Stimulated activated naive CD8-positive, alpha-beta T cell treated with anti-CD3 and anti-CD28 coated beads, Interleukin-15, amount 100 ng/mL, for 72 hours (primary cell): Measurements from ENCODE around the gene DHFR.

ENCODE experiments used
- ATAC-seq: fragments of 150-1000 bp; cut with Tn5 transposase; 2 replicates; pipeline ENCODE4 v1.10.0; 2021; ENCODE audit warnings: mild to moderate bottlenecking, moderate library complexity
- DNase-seq, 2 donors: peaks; one replicate each; pipeline ENCODE4 v3.0.0; 2021 to 2022
- H3K27ac Mint-ChIP-seq, 2 donors: one replicate each; pipeline ENCODE4 v1.8.0; 2022; ENCODE audit warnings: mild to moderate bottlenecking in 2 of 2, mixed read lengths in 2 of 2, moderate library complexity in 2 of 2
- H3K27me3 Mint-ChIP-seq: one replicate; pipeline ENCODE4 v1.8.0; 2022; ENCODE audit warnings: mixed read lengths
- H3K4me1 Mint-ChIP-seq: one replicate; pipeline ENCODE4 v1.8.0; 2022; ENCODE audit warnings: mild to moderate bottlenecking, mixed read lengths
- H3K4me3 Mint-ChIP-seq, 2 donors: one replicate each; pipeline ENCODE4 v1.8.0; 2022; ENCODE audit warnings: mild to moderate bottlenecking in 2 of 2, mixed read lengths in 2 of 2, moderate library complexity in 1 of 2
- H3K9me3 Mint-ChIP-seq, 2 donors: one replicate each; pipeline ENCODE4 v1.8.0; 2022; ENCODE audit warnings: mixed read lengths in 2 of 2

Gene DHFR

DNA sequence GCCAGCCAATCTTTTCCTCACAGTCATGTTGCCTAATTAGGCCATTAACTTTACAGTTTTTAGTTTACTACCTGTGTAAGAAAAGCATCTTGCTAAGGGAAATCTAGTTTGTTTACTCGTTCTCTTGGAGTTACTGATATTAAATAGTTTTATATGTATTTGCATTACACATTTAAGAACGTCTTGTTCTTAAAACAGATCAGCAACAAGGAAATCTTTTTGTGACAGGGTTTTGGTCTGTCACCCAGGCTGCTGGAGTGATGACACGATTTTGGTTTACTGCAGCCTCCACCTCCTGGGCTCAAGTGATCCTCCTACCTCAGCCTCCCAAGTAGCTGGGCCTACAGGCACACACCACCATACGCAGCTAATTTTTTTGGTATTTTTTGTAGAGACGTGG is 29.6 kb downstream of the DHFR start:
- no peaks in the 10 kb centered on the region for H3K9me3 Mint-ChIP-seq
- H3K4me1 Mint-ChIP-seq: no peaks in the 10 kb centered on the region
- no peaks in the 10 kb centered on the region for H3K27me3 Mint-ChIP-seq
- H3K27ac Mint-ChIP-seq: no peak overlapping the region
- ATAC-seq (no peak), DNase-seq (no peak)
- H3K4me3 Mint-ChIP-seq: no peak overlapping the region

DNA sequence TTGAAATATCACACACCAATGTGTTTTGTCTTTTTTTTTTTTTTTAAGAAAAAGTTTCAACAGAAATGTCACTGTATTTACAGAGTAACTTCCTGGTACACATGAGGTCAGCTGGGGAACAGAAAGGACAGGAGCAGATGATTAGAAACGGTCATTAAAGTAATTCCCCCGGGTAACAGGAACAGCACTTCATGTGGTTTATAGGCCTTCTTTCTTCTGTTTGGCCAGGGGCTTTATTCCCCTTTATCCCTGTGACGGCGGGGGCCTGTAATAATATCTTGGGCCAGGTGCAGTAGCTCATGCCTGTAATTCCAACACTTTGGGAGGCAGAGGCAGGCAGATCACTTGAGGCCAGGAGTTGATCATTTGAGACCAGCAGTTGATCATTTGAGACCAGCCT is 30.8 kb downstream of the DHFR start:
- Mint-ChIP-seq H3K27ac (no peak overlapping the region), H3K4me1 (no peaks in the 10 kb centered on the region), H3K27me3 (no peaks in the 10 kb centered on the region), H3K4me3 (no peak overlapping the region), H3K9me3 (no peaks in the 10 kb centered on the region)
- ATAC-seq (no peak), DNase-seq (no peak)

DNA sequence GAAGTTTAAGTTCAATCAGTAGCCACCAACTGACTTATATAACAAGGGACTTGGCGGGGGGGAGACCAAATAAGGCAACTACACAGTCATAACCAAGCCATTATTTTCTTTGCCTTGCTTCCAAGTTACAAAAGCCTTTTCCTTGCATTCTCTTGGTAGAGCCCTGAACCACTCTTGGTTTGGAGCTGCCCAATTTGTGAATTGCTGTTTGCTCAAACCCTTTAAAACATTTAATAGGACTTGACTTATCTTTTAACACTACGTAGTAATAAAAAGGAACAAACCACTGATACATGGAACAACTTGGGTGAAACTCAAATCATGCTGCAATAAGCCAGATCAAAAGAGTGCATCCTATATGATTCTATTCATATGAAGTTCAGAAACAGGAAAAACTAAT is 32.0 kb downstream of the DHFR start:
- ATAC-seq (no peak), DNase-seq (no peak)
- Mint-ChIP-seq H3K4me3 (no peak overlapping the region), H3K4me1 (no peaks in the 10 kb centered on the region), H3K27me3 (no peaks in the 10 kb centered on the region), H3K27ac (no peak overlapping the region), H3K9me3 (no peaks in the 10 kb centered on the region)

DNA sequence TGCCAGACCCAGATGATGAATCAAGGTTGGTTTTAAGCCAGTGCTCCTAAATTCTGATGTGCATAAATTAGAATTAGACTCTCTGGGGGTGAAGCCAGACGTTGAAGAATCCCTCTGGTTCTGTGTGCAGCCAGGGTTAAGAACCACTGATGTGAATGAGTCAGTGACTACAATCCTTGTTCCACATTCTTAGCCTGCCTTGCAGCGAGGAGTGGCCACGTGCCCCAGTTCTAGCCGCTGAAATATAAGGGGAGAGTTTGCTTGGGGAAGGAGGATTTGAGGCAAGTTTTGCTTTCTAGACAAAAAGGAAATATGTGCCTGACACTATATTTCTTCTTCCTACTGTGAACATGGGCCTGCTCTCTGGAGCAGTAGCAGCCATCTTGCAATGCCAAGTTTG is 34.6 kb downstream of the DHFR start:
- Mint-ChIP-seq H3K27me3 (no peaks in the 10 kb centered on the region), H3K4me1 (no peaks in the 10 kb centered on the region), H3K9me3 (no peaks in the 10 kb centered on the region), H3K27ac (no peak overlapping the region), H3K4me3 (no peak overlapping the region)
- ATAC-seq (no peak), DNase-seq (no peak)

DNA sequence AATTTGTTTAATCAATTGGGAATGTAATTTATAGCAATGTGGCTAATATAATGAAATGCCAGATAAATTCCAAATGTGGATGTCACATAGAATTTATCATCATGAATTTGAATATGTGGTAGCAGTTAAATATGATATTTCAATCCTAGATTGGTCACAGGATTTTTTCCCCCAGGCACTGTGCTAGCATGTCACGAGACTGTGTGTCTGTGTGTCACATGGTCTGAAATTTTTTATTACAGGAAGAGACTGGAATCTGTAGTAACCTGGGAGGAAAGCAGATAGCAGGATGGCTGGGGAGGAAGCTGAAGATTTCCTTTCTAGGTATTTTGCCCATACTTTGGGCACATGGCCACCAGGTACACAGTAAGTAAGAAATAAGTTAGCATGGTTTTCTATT is 35.7 kb downstream of the DHFR start:
- Mint-ChIP-seq H3K4me3 (no peak overlapping the region), H3K27ac (no peak overlapping the region)

DNA sequence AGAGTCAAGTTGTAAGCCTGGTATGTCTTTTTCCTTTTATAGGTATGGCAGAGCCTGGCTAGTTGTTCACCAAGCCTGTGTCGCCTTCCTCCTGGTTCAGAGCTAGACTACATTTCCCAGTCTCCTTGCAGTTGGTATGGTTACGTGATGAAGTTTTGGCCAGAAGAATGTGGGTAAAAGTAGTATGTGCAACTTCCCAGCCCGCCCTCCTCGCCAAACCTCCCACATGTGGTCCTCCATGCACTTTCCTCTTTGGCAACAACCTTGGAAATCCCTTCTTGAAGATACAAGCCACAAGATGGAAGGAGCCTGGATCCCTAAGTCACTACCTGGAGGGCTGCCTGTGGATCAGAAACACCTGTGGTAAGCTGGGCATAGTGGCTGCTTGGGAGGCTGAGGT is 36.3 kb downstream of the DHFR start:
- DNase-seq (no peak), ATAC-seq (no peak)
- no peak overlapping the region for H3K4me3 Mint-ChIP-seq
- no peak overlapping the region for H3K27ac Mint-ChIP-seq
- H3K27me3 Mint-ChIP-seq: no peaks in the 10 kb centered on the region
- H3K4me1 Mint-ChIP-seq: no peaks in the 10 kb centered on the region
- no peaks in the 10 kb centered on the region for H3K9me3 Mint-ChIP-seq

More for the DNA sequence above, 35.7 kb downstream of the DHFR start:
- DNase-seq (no peak), ATAC-seq (no peak)
- H3K4me1 Mint-ChIP-seq: no peaks in the 10 kb centered on the region
- no peaks in the 10 kb centered on the region for H3K27me3 Mint-ChIP-seq
- no peaks in the 10 kb centered on the region for H3K9me3 Mint-ChIP-seq

DNA sequence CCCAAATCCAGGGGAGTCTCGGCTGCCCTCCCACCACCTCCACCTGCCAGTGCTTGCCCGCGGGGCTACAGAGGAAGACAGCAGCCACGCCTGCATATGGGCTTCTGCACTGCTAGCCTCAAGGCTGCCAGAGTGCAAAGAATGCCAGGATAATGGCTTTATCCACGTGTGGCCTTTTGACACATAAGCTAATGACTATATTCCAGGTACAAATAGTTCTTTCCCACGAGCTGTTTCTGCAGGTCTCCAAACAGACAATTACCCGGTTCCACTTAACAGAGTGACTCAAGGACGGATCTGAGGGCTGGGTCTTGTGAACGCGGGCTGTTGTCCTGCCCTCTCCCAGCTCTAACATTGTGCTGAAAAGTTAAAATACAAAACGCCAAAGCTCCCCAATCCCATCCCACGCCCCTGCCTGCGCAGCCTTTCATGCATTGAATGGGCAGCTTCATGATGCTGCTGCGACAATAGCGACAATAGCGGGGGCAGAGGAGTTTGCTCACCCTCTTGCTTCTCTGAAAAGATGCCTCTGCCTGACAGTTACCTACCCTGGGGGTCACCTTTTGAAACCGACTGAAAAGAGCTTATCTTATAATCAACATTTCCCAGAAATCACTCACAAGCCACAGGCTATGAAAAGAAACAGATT is 39.4 kb downstream of the DHFR start:
- no peak overlapping the region for H3K4me3 Mint-ChIP-seq
- no peaks in the 10 kb centered on the region for H3K4me1 Mint-ChIP-seq
- no peak for ATAC-seq
- no peaks in the 10 kb centered on the region for H3K27me3 Mint-ChIP-seq
- peaks cover 0 to 4% of the 10 kb centered on the region in 2 donors for H3K9me3 Mint-ChIP-seq
- H3K27ac Mint-ChIP-seq: peak overlapping the region in 1 of 2 donors; percentile 12
- no peak for DNase-seq

DNA sequence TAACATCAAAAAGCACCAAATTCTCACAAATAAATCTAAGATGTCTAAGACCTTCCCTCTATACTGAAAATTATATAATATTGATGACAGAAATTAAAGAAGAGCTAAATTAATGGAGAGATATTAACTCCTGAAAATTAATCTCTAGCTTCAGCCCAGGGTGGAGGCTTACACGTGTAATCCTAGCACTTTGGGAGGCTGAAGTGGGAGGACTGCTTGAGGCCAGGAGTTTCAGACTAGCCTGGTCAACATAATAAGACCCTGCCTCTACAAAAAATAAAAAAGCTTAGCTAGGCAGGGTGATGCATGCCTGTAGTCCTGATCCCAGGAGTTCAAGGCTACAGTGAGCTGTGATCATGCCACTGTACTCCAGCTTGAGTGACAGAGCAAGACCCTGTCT is 45.1 kb downstream of the DHFR start:
- Mint-ChIP-seq H3K27me3 (no peaks in the 10 kb centered on the region), H3K4me3 (no peak overlapping the region), H3K9me3 (peaks cover 0 to 4% of the 10 kb centered on the region in 2 donors), H3K27ac (no peak overlapping the region), H3K4me1 (no peaks in the 10 kb centered on the region)
- DNase-seq (no peak), ATAC-seq (no peak)

DNA sequence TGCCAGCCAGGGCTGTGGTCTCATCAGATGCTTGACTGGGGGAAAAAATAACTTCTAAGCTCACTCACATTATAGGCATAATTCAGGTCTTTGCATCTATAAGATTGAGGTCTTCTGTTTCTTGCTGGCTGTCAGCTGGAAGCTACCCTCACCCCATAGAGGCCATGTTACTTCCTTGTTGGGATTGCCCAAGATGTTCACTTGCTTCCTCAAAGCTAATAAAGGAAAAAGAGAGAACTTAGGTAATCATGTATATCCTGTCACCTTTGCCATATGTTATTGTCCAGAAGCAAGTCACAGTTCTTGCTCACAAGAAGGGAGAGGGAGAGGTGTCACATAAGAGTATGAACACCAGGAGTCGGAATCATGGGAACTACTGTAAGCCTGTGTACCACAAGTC is 46.1 kb downstream of the DHFR start:
- Mint-ChIP-seq H3K9me3 (peaks cover 0 to 4% of the 10 kb centered on the region in 2 donors), H3K4me3 (no peak overlapping the region)
- no peak for ATAC-seq

DNA sequence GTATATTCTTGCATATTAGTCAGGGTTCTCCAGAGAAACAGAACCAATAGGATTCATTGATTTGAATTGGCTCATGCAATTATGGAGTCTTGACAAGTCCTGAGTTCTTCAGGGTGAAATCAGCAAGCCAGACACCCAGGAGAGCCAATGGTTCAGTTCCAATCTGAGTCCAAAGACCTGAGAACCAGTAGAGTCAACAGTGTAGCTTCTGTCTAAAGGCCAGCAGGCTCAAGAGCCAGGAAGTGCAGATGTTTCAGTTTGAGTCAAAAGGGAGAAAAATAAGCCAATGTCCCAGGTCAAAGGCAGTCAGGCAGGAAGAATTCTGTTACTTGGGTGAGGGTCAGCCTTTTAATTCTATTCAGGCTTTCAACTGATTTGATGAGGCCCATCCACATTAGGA is 47.0 kb downstream of the DHFR start:
- H3K27me3 Mint-ChIP-seq: no peaks in the 10 kb centered on the region
- peaks cover 0 to 4% of the 10 kb centered on the region in 2 donors for H3K9me3 Mint-ChIP-seq
- no peaks in the 10 kb centered on the region for H3K4me1 Mint-ChIP-seq
- ATAC-seq (no peak), DNase-seq (no peak)
- no peak overlapping the region for H3K4me3 Mint-ChIP-seq
- no peak overlapping the region for H3K27ac Mint-ChIP-seq

More for the DNA sequence above, 46.1 kb downstream of the DHFR start:
- Mint-ChIP-seq H3K27me3 (no peaks in the 10 kb centered on the region), H3K27ac (no peak overlapping the region), H3K4me1 (no peaks in the 10 kb centered on the region)
- DNase-seq: no peak

DNA sequence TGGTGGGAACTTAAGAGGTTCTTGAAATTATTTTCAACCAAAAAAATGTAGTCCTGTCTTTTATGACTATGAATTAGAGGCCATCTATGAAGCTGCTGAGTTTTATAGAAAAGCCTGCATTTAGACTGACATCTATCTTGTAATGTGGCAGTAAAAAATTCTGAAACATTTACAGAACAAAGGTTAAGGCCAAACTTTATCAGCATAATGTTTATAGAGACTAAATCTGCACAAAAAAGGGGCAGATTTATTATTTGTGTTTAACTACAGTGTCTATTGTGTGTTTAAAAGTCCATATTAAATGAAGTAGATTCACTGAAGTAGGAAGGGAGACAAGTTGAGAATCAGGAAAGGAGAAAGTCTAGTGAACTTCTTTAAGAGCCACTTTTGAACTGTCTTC is 47.4 kb downstream of the DHFR start:
- Mint-ChIP-seq H3K4me1 (no peaks in the 10 kb centered on the region), H3K27ac (peak overlapping the region in 1 of 2 donors; percentile 14), H3K4me3 (no peak overlapping the region), H3K9me3 (peaks cover 0 to 4% of the 10 kb centered on the region in 2 donors), H3K27me3 (no peaks in the 10 kb centered on the region)
- ATAC-seq (no peak), DNase-seq (no peak)

DNA sequence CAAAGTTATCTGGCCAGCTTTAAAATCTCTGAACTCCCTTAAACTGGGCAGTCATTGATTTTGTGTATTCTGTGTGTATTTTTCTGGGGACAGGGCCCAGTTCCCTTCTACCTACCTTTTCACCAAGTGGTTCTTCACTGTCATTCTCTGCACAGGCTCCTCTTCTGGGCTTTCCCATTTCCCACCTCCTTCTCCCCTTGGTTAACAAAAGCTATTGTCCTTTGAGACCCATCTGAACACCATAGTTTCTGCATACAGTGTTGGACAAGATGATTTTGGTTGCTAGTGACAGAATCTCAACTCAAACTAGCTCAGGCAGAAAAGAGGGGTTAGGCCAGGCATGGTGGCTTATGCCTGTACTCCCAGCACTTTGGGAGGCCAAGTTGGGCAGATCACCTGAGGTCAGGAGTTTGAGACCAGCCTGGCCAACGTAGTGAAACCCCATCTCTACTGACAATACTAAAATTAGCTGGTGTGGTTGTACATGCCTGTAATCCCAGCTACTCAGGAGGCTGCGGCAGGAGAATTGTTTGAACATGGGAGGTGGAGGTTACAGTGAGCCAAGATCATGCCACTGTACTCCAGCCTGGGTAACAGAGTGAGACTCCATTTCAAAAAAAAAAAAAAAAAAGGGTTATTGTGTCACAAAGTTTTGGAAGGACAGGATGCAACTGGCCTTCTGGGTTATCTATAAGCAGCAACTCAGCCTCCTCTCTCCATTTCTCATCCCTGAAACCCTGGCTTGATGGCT is 53.7 kb downstream of the DHFR start:
- Mint-ChIP-seq H3K27ac (no peak overlapping the region), H3K9me3 (no peaks in the 10 kb centered on the region), H3K27me3 (no peaks in the 10 kb centered on the region), H3K4me1 (no peaks in the 10 kb centered on the region), H3K4me3 (no peak overlapping the region)
- DNase-seq (no peak), ATAC-seq (peak; percentile 79)

DNA sequence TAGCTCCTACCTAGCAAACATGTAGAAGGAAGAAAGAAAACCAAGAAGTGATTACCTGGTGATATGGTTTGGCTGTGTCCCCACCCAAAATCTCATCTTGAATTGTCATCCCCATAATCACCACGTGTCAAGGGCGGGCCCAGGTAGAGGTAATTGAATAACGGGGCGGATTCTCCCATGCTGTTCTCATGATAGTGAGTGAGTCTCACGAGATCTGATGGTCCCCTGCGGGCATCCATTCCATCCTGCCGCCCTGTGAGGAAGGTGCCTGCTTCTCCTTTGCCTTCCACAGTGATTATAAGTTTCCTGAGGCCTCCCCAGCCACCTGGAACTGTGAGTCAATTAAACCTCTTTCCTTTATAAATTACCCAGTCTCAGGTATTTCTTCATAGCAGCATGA is 57.3 kb downstream of the DHFR start:
- H3K27ac Mint-ChIP-seq: no peak overlapping the region
- ATAC-seq (no peak), DNase-seq (no peak)
- H3K27me3 Mint-ChIP-seq: no peaks in the 10 kb centered on the region
- no peaks in the 10 kb centered on the region for H3K4me1 Mint-ChIP-seq
- no peak overlapping the region for H3K4me3 Mint-ChIP-seq
- no peaks in the 10 kb centered on the region for H3K9me3 Mint-ChIP-seq

DNA sequence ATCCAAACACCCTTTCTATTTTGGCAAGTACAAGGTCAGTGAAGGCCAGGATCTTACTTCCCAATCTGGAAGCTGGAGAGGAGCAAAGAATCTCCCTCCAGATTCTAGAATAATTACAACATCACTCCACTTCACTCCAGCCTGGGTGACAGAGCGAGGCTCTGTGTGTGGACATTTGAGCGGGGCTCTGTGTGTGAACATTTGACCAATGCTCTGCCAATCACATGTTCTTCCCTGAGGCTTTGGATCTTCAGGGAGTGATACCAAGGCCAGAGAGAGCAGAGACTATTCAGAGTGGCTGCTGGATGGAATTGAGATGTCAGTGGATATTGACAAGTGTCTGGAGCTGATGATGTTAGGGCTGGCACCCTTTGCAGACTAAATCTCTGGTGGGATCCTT is 60.0 kb downstream of the DHFR start:
- Mint-ChIP-seq H3K4me3 (no peak overlapping the region), H3K27me3 (peaks cover 6% of the 10 kb centered on the region), H3K9me3 (no peaks in the 10 kb centered on the region), H3K27ac (no peak overlapping the region), H3K4me1 (no peaks in the 10 kb centered on the region)
- no peak for DNase-seq
- no peak for ATAC-seq

DNA sequence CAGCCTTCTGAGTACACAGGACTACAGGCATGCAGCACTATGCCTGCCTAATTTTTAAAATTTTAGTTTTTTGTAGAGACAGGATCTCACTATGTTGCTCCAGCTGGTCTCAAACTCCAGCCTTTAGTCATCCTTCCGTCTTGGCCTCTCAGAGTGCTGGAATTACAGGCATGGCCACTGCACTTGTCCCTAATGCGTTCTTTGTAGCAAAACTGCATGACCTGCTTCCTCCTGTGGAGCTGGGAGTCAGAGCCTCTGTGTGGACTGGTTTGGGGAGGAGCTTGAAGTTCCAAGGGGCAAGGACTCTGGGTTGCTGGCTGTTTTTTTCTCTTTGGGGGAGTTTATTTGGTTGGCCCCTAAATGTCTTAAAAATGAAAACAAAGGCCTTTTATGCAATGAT is 62.0 kb downstream of the DHFR start:
- peaks cover 6% of the 10 kb centered on the region for H3K27me3 Mint-ChIP-seq
- H3K9me3 Mint-ChIP-seq: no peaks in the 10 kb centered on the region
- H3K27ac Mint-ChIP-seq: no peak overlapping the region
- no peak overlapping the region for H3K4me3 Mint-ChIP-seq
- ATAC-seq (no peak), DNase-seq (no peak)
- no peaks in the 10 kb centered on the region for H3K4me1 Mint-ChIP-seq

DNA sequence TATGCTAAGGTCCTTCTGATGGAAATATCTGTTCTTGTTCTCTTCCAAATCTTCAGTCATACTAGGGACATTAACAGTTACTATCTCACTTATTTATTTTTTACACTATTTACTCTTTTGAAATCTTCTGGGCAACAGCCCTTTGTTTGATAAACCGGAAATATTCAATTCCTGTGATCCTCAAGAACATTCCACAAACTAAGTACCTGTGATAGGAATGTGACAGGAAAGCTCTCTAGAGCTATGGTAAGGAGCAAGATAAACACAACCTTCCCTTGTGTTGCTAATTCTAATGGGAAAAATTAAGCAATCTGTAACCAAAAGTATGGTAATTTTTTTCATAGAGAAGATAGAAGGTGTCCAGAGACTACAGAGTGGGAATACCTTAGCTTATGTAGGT is 62.7 kb downstream of the DHFR start:
- no peaks in the 10 kb centered on the region for H3K9me3 Mint-ChIP-seq
- H3K4me1 Mint-ChIP-seq: no peaks in the 10 kb centered on the region
- H3K27ac Mint-ChIP-seq: no peak overlapping the region
- DNase-seq: no peak
- no peak for ATAC-seq
- no peak overlapping the region for H3K4me3 Mint-ChIP-seq
- H3K27me3 Mint-ChIP-seq: peaks cover 6% of the 10 kb centered on the region

DNA sequence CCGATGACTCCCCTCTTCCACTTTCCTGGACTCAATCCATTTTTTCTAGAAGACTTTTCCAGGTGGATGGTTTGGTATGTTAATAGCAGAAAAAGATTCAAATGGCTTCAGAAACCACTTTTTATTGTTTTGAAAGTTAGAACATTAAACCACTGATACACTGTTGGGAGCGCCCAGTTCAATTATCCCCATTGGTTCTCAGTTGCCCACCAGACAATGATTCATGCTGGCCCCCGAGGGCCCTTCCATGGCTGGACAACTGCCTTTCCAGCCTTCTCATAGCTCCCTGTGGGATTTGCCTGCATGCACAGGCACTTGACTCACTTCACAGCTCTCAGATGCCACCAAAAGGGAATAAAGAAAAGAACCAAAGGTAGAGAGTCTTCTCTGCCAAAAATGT is 63.4 kb downstream of the DHFR start:
- DNase-seq: no peak
- no peak overlapping the region for H3K4me3 Mint-ChIP-seq
- ATAC-seq: no peak

More for the DNA sequence above, 63.4 kb downstream of the DHFR start:
- Mint-ChIP-seq H3K27ac (no peak overlapping the region), H3K4me1 (no peaks in the 10 kb centered on the region), H3K27me3 (peaks cover 6% of the 10 kb centered on the region), H3K9me3 (no peaks in the 10 kb centered on the region)
